Thoracic aorta (tissue), 2 donors: ENCODE results near the gene MTF1. TPM values are rescaled to one million over a fixed set of nuclear protein-coding genes. Genes with fewer than 3 reads are reported as not detected.

ENCODE experiments used
- ATAC-seq: fragments of 150-250 bp; one replicate; pipeline ENCODE4 v1.8.0; 2017; ENCODE audit warnings: low read depth; ENCODE audit not compliant: insufficient number of reproducible peaks, low FRiP score
- DNase-seq: peaks from one replicate; pipeline ENCODE4 v3.0.0-alpha.2; 2020; ENCODE audit warnings: low spot score
- H3K27ac ChIP-seq, 2 donors: fragments of 200-600 bp; sonication (generic); 1 replicate in 1 of 2; 2 replicates in 1 of 2; pipeline ENCODE4 v1.5.1; 2016; ENCODE audit warnings: mild to moderate bottlenecking in 2 of 2, moderate library complexity in 2 of 2
- H3K27me3 ChIP-seq: fragments of 200-600 bp; sonication (generic); replicated peaks from 2 replicates; pipeline ENCODE4 v1.6.0; 2016; ENCODE audit warnings: mild to moderate bottlenecking; ENCODE audit not compliant: insufficient read depth
- H3K36me3 ChIP-seq: fragments of 200-600 bp; sonication (generic); one replicate; pipeline ENCODE4 v1.5.1; 2016
- H3K4me1 ChIP-seq, 2 donors: fragments of 200-600 bp; sonication (generic); 1 replicate in 1 of 2; 2 replicates in 1 of 2; pipeline versions ENCODE4 v1.5.1 to v1.6.0; 2016; ENCODE audit warnings: low read depth in 2 of 2, mild to moderate bottlenecking in 1 of 2; ENCODE audit not compliant: control insufficient read depth in 1 of 2
- H3K4me3 ChIP-seq: fragments of 200-600 bp; sonication (generic); 2 replicates; pipeline ENCODE4 v1.5.1; 2016; ENCODE audit warnings: mild to moderate bottlenecking
- H3K9me3 ChIP-seq: fragments of 200-600 bp; sonication (generic); 2 replicates; pipeline ENCODE4 v1.5.1; 2016
- total RNA-seq, 2 donors: library from RNA; depleted of rRNA; stranded (reverse); fragments of >200 nt; gene quantifications; one replicate each; pipeline versions ENCODE4 v1.1.0 to v1.2.3, GENCODE V29; 2016
- TF ChIP-seq, protein P1 (sequence below): fragments of 200-600 bp; sonication (generic); IDR thresholded peaks from one replicate; pipeline ENCODE4 v1.5.1; 2019; ENCODE audit warnings: antibody characterized with exemption

Gene MTF1
- total RNA-seq, 2 donors from 2014 or later: 4.5 to 9.3 TPM

DNA sequence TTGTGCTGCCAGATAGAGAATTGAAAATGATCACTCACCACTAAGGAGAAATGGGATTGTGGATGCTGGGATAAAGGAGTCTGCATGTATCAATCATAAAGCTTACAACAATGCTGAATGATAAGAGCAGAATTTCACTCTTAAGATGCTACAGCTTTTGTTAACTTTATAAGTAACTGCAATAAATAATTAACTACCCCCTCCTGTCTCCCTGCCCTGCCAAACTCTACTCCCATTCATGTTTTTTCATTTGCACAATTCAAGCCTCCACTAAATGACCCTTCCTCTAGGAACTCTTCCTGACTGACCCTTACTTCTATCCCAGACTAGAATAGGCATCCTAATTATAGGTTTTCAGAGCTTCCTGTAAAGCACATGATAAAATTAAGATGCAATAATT, 14.9 kb downstream of the MTF1 start:
- H3K4me1 ChIP-seq: no peaks in the 10 kb centered on the region
- H3K36me3 ChIP-seq: peaks cover 6% of the 10 kb centered on the region
- H3K4me3 ChIP-seq: no peak overlapping the region
- TF ChIP-seq, protein P1, sequence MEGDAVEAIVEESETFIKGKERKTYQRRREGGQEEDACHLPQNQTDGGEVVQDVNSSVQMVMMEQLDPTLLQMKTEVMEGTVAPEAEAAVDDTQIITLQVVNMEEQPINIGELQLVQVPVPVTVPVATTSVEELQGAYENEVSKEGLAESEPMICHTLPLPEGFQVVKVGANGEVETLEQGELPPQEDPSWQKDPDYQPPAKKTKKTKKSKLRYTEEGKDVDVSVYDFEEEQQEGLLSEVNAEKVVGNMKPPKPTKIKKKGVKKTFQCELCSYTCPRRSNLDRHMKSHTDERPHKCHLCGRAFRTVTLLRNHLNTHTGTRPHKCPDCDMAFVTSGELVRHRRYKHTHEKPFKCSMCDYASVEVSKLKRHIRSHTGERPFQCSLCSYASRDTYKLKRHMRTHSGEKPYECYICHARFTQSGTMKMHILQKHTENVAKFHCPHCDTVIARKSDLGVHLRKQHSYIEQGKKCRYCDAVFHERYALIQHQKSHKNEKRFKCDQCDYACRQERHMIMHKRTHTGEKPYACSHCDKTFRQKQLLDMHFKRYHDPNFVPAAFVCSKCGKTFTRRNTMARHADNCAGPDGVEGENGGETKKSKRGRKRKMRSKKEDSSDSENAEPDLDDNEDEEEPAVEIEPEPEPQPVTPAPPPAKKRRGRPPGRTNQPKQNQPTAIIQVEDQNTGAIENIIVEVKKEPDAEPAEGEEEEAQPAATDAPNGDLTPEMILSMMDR: no peak
- no peak for DNase-seq
- ATAC-seq: no peak
- H3K27me3 ChIP-seq: no peaks in the 10 kb centered on the region
- no peak overlapping the region for H3K27ac ChIP-seq
- no peaks in the 10 kb centered on the region for H3K9me3 ChIP-seq

DNA sequence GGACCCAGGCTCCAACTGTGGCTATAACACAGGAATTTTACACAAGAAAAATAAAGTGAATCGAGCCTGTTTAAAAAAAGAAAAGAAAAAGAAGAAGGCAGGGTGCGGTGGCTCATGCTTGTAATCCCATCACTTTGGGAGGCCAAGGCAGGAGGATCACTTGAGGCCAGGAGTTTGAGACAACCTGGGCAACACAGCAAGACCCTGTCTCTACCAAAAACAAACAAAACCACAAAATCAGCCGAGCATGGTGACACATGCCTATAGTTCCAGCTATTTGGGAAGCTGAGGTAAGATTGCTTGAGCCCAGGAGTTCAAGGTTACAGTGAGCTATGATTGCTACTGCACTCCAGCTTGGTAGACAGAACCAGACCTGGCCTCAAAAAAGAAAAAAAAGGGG, 17.7 kb downstream of the MTF1 start:
- DNase-seq: no peak
- peaks cover 22% of the 10 kb centered on the region for H3K36me3 ChIP-seq
- H3K27me3 ChIP-seq: no peaks in the 10 kb centered on the region
- no peak overlapping the region for H3K4me3 ChIP-seq
- H3K27ac ChIP-seq: no peak overlapping the region
- TF ChIP-seq, protein P1: no peak
- no peak for ATAC-seq
- H3K9me3 ChIP-seq: no peaks in the 10 kb centered on the region
- no peaks in the 10 kb centered on the region for H3K4me1 ChIP-seq

DNA sequence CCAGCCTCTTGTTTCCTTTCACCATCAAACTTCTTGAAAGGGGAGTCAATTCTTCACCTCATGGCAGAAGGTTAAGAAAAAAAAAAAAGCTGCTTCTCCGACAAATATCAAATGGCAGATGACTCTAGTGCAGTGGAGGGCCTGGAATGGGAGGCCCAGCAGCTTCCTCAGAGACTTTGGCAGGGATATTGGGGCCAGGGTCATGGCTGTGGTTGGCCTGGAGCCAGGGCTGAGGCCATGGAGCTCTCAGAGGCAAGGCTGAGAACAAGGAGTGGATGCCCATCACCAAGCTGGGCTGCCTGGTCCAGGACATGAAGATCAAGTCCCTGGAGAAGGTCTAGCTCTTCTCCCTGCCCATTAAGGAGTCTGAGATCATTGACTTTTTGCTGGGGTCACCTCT, 18.7 kb downstream of the MTF1 start:
- Histone ChIP-seq H3K4me3 (no peak overlapping the region), H3K27ac (no peak overlapping the region), H3K9me3 (no peaks in the 10 kb centered on the region), H3K4me1 (no peaks in the 10 kb centered on the region), H3K36me3 (peaks cover 26% of the 10 kb centered on the region), H3K27me3 (no peaks in the 10 kb centered on the region)
- TF ChIP-seq, protein P1: no peak
- no peak for ATAC-seq
- no peak for DNase-seq

DNA sequence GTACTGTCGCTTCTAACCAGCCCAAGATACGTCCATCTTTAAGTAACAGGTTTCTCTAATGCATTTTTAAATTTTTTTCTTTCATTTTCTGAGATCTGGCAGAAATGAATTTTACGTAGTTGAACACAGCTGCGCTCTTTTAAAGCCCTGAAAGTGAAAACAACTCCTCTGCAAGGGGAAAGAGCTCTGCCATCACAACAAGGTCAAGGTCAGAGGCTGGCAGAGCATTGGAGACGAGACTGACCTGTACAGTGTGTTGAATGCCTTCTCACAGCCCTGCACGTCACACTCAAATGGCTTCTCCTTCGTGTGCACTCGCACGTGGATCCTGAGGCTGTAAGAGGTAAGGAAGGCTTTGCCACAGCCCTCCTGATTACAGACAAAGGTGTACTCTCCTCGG, 19.7 kb downstream of the MTF1 start:
- H3K36me3 ChIP-seq: peaks cover 35% of the 10 kb centered on the region
- H3K4me3 ChIP-seq: no peak overlapping the region
- H3K27ac ChIP-seq: no peak overlapping the region
- no peaks in the 10 kb centered on the region for H3K9me3 ChIP-seq
- TF ChIP-seq, protein P1: no peak
- H3K27me3 ChIP-seq: no peaks in the 10 kb centered on the region
- no peaks in the 10 kb centered on the region for H3K4me1 ChIP-seq
- no peak for DNase-seq
- no peak for ATAC-seq

DNA sequence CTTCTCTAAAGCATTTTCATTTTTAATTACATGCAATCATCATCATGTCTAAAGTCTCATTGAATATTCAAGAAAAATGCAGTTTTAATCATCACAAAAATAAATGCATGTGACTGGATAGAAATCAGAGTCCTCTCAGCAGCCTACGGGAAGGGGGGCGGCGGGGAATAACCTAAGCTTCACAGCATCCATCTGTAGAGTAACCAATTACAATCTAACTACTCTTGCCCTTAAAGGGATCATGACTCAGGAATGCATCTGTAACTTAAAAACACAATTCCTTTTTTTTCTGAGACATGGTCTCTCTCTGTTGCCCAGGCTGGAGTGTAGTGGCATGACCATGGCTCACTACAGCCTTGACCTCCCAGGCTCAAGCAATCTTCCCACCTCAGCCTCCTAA, 22.6 kb downstream of the MTF1 start:
- no peak for ATAC-seq
- DNase-seq: no peak
- TF ChIP-seq, protein P1: no peak
- H3K9me3 ChIP-seq: no peaks in the 10 kb centered on the region
- peaks cover 55% of the 10 kb centered on the region for H3K36me3 ChIP-seq
- H3K27me3 ChIP-seq: no peaks in the 10 kb centered on the region
- no peak overlapping the region for H3K4me3 ChIP-seq
- no peak overlapping the region for H3K27ac ChIP-seq
- no peaks in the 10 kb centered on the region for H3K4me1 ChIP-seq
